GM12865 (cell line): ENCODE measurements around the gene MUC4.
"Not testable (repeated sequence)": the region's sequence is repeated elsewhere in the genome, so short reads cannot be mapped to it uniquely, and the experiment has no call there.

Source experiments
- DNase-seq: peaks from one replicate; pipeline ENCODE4 v3.0.0; 2010; ENCODE audit warnings: low read depth
- H3K4me3 ChIP-seq: 2 replicates; pipeline ENCODE4 v1.5.1; 2011; ENCODE audit warnings: mild to moderate bottlenecking, low read depth, low read length, control low read depth
- TF ChIP-seq, protein P1 (sequence below): IDR thresholded peaks from 2 replicates; pipeline ENCODE4 v1.5.1; 2011; ENCODE audit warnings: low read length, control low read depth, low read depth, inconsistent platforms; ENCODE audit not compliant: insufficient read depth; ENCODE audit errors: missing control alignments

The MUC4 gene

GRCh38 chr3:195729476-195730251 is 82.1 kb downstream of the MUC4 start:
- no peak for DNase-seq
- no peak overlapping the region for H3K4me3 ChIP-seq
- TF ChIP-seq, protein P1, sequence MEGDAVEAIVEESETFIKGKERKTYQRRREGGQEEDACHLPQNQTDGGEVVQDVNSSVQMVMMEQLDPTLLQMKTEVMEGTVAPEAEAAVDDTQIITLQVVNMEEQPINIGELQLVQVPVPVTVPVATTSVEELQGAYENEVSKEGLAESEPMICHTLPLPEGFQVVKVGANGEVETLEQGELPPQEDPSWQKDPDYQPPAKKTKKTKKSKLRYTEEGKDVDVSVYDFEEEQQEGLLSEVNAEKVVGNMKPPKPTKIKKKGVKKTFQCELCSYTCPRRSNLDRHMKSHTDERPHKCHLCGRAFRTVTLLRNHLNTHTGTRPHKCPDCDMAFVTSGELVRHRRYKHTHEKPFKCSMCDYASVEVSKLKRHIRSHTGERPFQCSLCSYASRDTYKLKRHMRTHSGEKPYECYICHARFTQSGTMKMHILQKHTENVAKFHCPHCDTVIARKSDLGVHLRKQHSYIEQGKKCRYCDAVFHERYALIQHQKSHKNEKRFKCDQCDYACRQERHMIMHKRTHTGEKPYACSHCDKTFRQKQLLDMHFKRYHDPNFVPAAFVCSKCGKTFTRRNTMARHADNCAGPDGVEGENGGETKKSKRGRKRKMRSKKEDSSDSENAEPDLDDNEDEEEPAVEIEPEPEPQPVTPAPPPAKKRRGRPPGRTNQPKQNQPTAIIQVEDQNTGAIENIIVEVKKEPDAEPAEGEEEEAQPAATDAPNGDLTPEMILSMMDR: no peak

- not testable (repeated sequence) for DNase-seq, H3K4me3 ChIP-seq
Measured at GRCh38 chr3:195728789-195729188, 82.9 kb downstream of the MUC4 start.

GRCh38 chr3:195727606-195728195 is 84.0 kb downstream of the MUC4 start:
- TF ChIP-seq, protein P1: no peak
- no peak for DNase-seq
- H3K4me3 ChIP-seq: no peak overlapping the region

DNA sequence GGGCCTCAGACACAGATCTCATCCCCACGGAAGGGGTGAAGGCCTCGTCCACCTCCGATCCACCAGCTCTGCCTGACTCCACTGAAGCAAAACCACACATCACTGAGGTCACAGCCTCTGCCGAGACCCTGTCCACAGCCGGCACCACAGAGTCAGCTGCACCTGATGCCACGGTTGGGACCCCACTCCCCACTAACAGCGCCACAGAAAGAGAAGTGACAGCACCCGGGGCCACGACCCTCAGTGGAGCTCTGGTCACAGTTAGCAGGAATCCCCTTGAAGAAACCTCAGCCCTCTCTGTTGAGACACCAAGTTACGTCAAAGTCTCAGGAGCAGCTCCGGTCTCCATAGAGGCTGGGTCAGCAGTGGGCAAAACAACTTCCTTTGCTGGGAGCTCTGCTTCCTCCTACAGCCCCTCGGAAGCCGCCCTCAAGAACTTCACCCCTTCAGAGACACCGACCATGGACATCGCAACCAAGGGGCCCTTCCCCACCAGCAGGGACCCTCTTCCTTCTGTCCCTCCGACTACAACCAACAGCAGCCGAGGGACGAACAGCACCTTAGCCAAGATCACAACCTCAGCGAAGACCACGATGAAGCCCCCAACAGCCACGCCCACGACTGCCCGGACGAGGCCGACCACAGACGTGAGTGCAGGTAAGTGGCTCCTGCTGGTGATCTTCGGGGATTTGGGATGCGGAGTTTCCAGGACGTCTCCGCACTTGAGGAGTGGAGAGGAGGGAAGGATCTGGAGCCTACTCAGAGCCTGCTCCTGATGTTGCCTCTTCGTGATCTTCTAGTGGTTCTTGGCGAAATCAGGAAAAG is 85.6 kb downstream of the MUC4 start:
- DNase-seq, H3K4me3 ChIP-seq: not testable (repeated sequence)

DNA sequence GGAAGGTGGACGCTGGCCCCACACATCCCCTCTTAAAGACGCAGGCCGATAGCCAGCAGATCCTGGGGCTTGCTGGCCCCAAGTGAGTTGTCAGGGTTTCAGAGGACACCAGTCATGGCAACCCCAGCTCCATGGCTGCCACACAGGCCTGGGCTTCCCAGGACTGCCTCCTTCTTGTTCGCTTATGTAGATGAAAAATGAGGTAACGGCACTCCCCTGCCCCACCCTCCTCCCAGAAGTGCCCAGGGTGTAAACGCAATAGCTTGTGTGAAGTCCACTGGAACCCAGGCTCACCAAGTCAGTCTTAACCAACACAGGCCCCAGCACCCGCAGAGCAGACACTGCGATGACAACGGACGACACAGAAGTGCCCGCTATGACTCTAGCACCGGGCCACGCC is 87.4 kb downstream of the MUC4 start:
- DNase-seq, H3K4me3 ChIP-seq: not testable (repeated sequence)

DNA sequence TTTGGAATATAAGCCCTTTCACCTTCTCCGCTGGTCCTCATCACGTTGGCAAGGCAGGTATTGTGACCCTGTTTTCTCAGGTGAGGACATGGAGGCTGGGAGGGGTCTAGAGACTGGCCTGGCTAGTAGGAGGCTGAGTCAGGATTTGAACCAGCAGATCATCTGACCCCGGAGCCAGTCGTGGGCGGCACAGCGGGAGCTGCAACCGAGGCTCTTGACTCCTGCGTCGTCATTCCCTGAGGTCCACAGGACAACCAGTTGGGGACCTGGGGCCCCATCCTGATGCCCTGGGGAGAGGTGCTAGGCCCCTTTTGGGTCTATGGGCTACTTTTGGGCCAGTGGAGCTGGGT is 88.8 kb downstream of the MUC4 start:
- DNase-seq, H3K4me3 ChIP-seq: not testable (repeated sequence)

DNA sequence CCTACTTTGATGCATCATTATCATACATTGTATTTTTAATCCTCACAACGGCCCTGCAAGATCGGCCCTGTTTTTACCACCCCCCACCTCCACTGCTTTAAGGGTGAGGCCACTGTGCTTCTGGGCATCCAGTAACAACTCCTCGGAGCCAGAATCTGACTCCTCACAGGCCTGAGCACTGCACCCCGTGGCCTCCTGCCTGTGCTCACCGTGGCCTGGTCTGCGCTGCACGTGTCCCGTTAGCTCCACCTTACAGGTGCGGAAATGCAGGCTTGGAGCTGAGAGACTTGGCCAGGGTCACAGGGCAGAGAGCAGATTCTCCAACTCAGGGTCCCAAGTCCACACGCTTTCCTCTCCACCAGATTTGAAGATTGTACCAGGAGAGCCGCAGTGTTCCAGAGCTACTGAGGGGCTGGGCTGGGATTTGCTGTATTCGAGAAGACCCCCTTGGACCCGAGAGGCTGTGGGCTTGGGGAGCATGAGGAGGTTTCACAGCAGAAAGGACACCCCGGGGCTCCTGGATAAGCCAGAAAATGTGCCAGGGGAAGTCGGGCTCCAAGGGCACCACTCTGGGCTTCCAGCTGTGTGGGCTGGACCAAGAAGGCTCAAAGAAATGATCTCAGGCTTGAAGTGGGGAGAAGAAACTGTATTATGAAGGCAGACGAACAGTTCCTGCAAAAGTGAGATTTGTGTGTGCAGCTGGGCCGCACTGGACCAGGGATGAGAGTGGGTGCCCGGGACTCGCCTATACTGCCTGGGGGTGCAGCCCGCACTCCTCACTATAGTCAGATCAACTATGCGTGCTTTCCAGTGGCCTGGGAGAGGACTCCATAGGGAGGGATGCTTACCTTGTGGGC is 89.4 kb downstream of the MUC4 start:
- DNase-seq, H3K4me3 ChIP-seq: not testable (repeated sequence)

DNA sequence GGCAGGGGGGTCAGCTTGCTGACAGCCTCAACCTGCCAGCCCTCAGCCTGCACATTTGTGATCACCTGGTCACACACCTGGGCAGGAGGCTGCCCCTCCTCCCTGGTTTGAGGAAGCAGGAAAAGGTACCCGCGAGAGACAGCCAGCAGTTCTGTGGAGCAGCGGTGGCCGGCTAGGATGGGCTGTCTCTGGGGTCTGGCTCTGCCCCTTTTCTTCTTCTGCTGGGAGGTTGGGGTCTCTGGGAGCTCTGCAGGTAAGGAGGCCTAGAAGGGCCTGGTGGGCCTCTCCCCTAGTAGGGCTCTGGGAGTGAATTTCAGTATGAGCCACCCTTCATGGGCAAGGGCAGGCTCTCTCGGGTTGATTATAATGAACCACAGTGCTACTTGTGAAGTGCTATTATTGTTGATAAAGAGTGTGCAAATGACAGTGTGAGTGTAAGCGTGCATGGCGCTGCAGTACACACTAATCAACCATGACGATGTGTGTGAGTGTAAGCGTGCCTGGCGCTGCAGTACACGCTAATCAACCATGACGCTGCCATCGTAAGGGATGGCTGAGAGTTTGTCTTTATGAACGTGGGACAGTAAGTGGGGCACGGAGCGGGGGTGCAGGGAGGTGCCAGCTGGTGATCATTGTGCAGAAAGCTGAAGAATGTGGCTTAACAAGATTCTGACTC is 90.8 kb downstream of the MUC4 start, which contains the start of gene MUC20:
Gene MUC20, plus strand, starts transcription at position 148 of the 676 bp plus-strand sequence. Its CDS starts 30 bp downstream, at position 178.
- H3K4me3 ChIP-seq, DNase-seq: not testable (repeated sequence)

GRCh38 chr3:195719514-195720254 is 92.0 kb downstream of the MUC4 start:
- H3K4me3 ChIP-seq, DNase-seq: not testable (repeated sequence)
